WI38 (cell line): ENCODE measurements around the gene CDX1.

ENCODE experiments used
- H3K4me3 ChIP-seq: 2 replicates; pipeline ENCODE4 v1.5.1; 2011; ENCODE audit warnings: low read depth, mild to moderate bottlenecking, control low read depth, low read length
- TF ChIP-seq, protein P1 (sequence below): IDR thresholded peaks from 2 replicates; pipeline ENCODE4 v1.5.1; 2012; ENCODE audit warnings: low read depth, mild to moderate bottlenecking, control low read depth, low read length

CDX1 gene

DNA sequence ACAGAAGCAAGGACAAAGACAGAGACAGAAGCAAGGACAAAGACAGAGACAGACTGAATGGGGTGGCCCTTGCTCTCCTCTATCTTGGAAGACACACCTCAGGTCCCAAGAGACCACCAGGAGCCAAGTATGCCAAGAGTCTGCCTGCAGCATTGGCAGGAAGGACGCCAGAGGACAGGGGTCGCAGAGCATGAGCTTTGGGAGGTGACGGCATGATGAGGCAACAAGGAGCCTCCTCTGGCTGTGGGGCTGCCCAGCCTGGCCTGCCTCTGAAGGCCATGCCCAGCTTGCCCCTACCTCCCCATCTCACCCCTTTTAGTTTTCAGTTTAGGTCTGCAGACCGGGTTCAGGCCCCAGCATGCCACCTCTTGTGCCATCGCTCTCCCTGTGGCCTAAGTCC is 28.6 kb upstream of the CDX1 start:
- TF ChIP-seq, protein P1, sequence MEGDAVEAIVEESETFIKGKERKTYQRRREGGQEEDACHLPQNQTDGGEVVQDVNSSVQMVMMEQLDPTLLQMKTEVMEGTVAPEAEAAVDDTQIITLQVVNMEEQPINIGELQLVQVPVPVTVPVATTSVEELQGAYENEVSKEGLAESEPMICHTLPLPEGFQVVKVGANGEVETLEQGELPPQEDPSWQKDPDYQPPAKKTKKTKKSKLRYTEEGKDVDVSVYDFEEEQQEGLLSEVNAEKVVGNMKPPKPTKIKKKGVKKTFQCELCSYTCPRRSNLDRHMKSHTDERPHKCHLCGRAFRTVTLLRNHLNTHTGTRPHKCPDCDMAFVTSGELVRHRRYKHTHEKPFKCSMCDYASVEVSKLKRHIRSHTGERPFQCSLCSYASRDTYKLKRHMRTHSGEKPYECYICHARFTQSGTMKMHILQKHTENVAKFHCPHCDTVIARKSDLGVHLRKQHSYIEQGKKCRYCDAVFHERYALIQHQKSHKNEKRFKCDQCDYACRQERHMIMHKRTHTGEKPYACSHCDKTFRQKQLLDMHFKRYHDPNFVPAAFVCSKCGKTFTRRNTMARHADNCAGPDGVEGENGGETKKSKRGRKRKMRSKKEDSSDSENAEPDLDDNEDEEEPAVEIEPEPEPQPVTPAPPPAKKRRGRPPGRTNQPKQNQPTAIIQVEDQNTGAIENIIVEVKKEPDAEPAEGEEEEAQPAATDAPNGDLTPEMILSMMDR, result no peak
- peak overlapping the region; percentile 37 for H3K4me3 ChIP-seq

DNA sequence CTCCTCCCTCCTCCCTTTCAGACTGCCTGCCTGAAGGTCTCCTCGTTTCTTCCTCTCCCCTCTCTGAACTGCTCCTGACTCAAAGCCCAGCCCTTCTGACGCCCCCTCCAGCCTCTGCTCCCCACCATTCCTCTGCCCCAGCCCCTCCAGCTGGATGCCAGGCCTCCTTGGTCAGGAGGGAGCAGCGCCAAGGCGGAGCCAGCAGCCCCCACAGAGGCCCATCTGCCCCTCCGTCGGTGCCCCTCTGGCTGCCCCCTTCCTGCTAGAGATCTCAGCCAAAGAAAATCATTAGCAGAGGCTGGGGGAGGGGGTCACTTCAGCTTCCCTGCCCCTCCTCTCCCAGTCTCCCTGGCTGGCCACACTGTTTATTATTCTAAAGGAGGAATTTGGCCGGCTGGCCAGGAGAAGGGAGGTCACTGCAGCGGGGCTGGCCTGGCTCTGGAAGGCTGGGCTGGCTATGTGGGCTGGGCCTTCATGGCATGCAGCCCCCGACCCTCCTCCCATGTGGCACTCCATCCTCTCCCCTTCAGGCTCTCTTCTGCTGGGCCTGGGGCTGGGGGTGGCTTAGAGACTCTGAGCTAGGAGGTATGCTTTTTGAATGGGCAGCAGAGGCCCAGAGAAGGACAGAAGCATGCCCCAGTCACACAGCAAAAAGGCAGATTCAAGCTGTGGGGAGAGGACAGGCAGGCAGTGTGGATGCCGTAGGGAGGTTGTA is 27.9 kb upstream of the CDX1 start:
- peak overlapping the region; percentile 37 for H3K4me3 ChIP-seq
- TF ChIP-seq, protein P1, result no peak

DNA sequence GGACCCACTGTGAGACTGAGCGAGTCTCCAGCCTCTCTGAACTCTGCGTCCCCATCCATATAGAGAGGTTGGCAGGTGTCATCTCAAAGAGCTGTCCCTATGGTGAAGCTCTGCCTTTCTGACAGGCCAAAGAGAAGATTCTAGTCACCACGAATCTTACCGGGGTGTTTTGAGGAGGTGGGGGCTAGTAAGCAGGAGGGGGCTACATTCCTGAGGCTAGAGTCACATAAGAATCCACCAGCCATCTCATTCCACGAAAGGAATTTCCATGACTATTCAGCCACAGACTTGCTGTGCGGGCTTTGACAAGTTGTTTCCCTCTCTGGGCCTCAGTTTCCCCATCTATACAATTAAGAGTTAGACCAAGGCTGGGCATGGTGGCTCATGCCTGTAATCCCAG is 27.2 kb upstream of the CDX1 start:
- 0 out of 2 replicates have a peak overlapping the region, but pooled peaks have one; percentile 2 for H3K4me3 ChIP-seq
- TF ChIP-seq, protein P1, result no peak

DNA sequence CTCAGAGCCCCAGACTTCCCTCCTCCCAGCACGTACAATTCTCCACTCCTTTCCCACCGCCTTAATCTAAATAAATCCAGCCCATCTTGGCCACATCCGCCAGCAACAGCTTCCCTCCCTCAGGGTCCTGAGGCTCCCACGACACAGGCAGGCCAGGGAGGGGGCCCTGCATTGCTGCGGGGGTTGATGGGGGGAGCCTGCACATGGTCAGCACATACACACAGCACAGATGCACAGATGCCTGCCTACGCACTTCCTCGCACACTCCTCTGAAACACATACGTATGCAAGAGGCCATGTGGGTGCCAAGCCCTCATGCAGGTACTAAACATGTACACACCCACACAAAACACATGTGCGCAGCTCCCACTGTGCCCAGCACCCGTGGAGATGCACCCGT is 25.7 kb upstream of the CDX1 start:
- TF ChIP-seq, protein P1, result no peak
- no peak overlapping the region for H3K4me3 ChIP-seq

DNA sequence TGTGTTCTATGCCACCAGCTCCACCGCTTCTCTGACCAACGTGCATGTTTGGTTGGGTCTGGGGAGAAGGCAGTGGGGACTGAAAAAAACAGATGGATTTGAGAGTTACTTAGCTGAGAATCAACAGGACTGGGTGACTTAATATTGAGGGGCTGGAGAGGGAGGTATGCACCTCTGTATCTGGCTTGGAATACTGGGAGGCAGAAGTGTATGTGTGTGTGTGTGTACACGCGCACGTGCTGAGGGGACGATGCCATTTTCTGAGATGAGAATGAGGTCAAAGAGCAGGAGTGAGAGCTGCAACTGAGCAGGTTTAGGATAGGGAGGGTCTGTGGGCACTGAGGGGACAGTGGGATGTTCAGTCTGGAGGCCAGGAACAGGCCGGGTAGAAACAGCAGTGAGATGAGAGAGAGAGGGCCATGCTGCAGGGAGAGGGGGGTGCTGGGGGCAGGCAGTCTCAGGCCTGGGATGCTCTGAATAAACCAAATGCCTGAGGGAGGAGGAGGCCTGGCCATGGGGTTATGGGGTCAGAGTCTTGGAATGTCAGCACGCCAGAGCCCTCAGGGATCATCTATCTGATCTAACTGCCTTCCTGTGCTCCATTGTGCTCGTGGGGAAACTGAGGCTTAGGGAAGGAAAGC is 24.9 kb upstream of the CDX1 start:
- no peak overlapping the region for H3K4me3 ChIP-seq
- TF ChIP-seq, protein P1, result no peak

DNA sequence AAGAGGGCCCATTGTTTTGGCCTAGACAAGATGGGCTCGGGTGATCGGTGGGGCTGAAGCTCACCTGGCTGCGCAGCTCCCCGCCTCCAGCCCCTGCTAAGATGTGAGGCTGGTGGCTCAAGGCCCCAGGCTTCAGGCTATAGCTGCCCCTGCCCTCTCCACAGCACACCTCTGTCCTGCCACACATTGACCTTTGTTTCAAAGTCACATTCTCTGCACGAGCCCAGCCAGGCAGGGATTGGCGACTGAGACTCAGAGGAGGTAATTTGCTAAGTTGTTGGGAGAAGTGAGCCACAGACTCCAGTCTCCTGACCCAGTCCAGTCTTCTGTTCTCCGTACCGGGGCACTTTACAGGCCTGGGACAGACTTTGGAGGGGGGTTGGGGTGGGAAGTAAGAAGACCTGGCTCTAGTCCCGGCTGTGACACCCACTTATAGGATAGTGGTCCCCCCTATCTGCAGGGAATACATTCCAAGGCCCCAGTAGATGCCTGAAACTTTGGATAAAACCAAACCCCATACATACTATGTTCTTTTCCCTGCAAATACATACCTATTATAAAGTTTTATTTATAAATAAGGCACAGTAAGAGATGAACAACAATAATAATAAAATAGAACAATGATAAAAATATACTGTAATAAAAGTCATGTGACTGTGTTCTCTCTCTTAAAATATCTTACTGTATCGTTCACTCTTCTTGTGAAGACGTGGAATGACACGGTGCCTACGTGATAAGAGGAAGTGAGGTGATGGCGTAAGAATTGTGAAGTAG is 24.2 kb upstream of the CDX1 start:
- H3K4me3 ChIP-seq, result no peak overlapping the region
- TF ChIP-seq, protein P1, result no peak

DNA sequence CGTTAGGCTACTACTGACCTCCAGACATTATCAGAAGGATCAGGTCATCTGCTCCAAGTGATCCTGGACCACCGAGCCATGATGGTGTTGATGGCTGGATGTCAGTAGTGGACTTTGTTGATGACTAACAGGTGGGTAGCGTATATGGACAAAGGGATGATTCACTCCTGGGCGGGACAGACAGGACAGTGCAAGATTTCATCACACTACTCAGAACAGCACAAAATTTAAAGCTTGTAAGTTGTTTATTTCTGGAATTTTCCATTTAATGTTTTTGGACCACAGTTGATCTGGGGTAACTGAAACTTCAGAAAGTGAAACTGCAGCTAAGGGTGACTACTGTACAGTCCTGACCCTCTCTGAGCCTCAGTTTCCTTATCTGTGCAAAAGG is 23.6 kb upstream of the CDX1 start:
- TF ChIP-seq, protein P1, result no peak
- peak overlapping the region; percentile 27 for H3K4me3 ChIP-seq
